HEK293 (cell line): ENCODE results near the gene NPAS2.

Experiments
- CTCF ChIA-PET: fragments of 350-600 bp; formaldehyde crosslinking; extraction: SDS; loops from one replicate; lab custom pipeline; 2021; ENCODE audit warnings: antibody characterized with exemption; lab: Yijun Ruan, JAX
- POLR2A ChIA-PET: fragments of 300-600 bp; formaldehyde crosslinking; extraction: SDS; loops from one replicate; lab custom pipeline; 2020; ENCODE audit warnings: antibody characterized with exemption, inconsistent platforms; lab: Yijun Ruan, JAX
- H3K27ac ChIP-seq: fragments of 200-500 bp; sonication (Bioruptor generic); 2 replicates; pipeline ENCODE4 v1.5.1; 2014; ENCODE audit warnings: low read depth, low read length, control low read depth, inconsistent platforms; ENCODE audit errors: extremely low read depth
- H3K36me3 ChIP-seq, 2 experiments: fragments of 200-500 bp in 1 of 2; sonication (Bioruptor generic) in 1 of 2; 1 replicate in 1 of 2; 2 replicates in 1 of 2; pipeline ENCODE4 v1.5.1; 2014 to 2017; ENCODE audit warnings: inconsistent platforms in 2 of 2, low read length in 2 of 2; ENCODE audit not compliant: control insufficient read depth in 2 of 2, insufficient read depth in 1 of 2
- H3K4me1 ChIP-seq: fragments of 200-500 bp; sonication (Bioruptor generic); 2 replicates; pipeline ENCODE4 v1.5.1; 2014; ENCODE audit warnings: mild to moderate bottlenecking, low read length, inconsistent platforms; ENCODE audit not compliant: control insufficient read depth, insufficient read depth
- H3K4me3 ChIP-seq: 2 replicates; pipeline ENCODE4 v1.5.1; 2011; ENCODE audit warnings: low read depth, mild to moderate bottlenecking, control low read depth, low read length, moderate library complexity
- H3K9me3 ChIP-seq: fragments of 200-500 bp; sonication (Bioruptor generic); 2 replicates; pipeline ENCODE4 v1.5.1; 2014; ENCODE audit warnings: low read depth, low read length, inconsistent platforms; ENCODE audit not compliant: control insufficient read depth, insufficient read depth
- GLI2 ChIP-seq: fragments of 450-650 bp; formaldehyde crosslinking; IDR thresholded peaks from 2 replicates; pipeline ENCODE4; 2017; ENCODE audit warnings: missing biosample characterization, missing genetic modification characterization, low read depth, borderline replicate concordance
- INSM2 ChIP-seq: fragments of 450-650 bp; formaldehyde crosslinking; IDR thresholded peaks from 2 replicates; pipeline ENCODE4 v1.5.1; 2016; ENCODE audit warnings: missing biosample characterization, missing genetic modification characterization
- KLF1 ChIP-seq: fragments of 450-650 bp; formaldehyde crosslinking; IDR thresholded peaks from 2 replicates; pipeline ENCODE4 v1.5.1; 2016; ENCODE audit warnings: missing biosample characterization, missing genetic modification characterization
- KLF7 ChIP-seq: fragments of 450-650 bp; formaldehyde crosslinking; IDR thresholded peaks from 2 replicates; pipeline ENCODE4 v1.5.1; 2016; ENCODE audit warnings: missing biosample characterization, missing genetic modification characterization, borderline replicate concordance
- PRDM1 ChIP-seq: fragments of 450-650 bp; formaldehyde crosslinking; IDR thresholded peaks from 2 replicates; pipeline ENCODE4; 2016; ENCODE audit warnings: missing biosample characterization, missing genetic modification characterization
- REPIN1 ChIP-seq: fragments of 450-650 bp; formaldehyde crosslinking; IDR thresholded peaks from 2 replicates; pipeline ENCODE4 v1.5.1; 2017; ENCODE audit warnings: missing biosample characterization, missing genetic modification characterization, low read depth
- SCRT1 ChIP-seq: fragments of 450-650 bp; formaldehyde crosslinking; IDR thresholded peaks from 2 replicates; pipeline ENCODE4 v1.5.1; 2016; ENCODE audit warnings: missing biosample characterization, missing genetic modification characterization, borderline replicate concordance
- ZBTB10 ChIP-seq: fragments of 450-650 bp; formaldehyde crosslinking; IDR thresholded peaks from 2 replicates; pipeline ENCODE4 v1.5.1; 2016; ENCODE audit warnings: missing biosample characterization, missing genetic modification characterization
- ZFHX2 ChIP-seq: fragments of 450-650 bp; formaldehyde crosslinking; conservative IDR thresholded peaks from 2 replicates; pipeline ENCODE4 v1.5.1; 2016; ENCODE audit warnings: missing biosample characterization, missing genetic modification characterization
- ZNF169 ChIP-seq: fragments of 450-650 bp; formaldehyde crosslinking; IDR thresholded peaks from 2 replicates; pipeline ENCODE4 v1.5.1; 2016; ENCODE audit warnings: missing biosample characterization, missing genetic modification characterization
- ZNF214 ChIP-seq: fragments of 450-650 bp; formaldehyde crosslinking; IDR thresholded peaks from 2 replicates; pipeline ENCODE4 v1.5.1; 2017; ENCODE audit warnings: missing biosample characterization, mild to moderate bottlenecking, missing genetic modification characterization, borderline replicate concordance
- ZNF221 ChIP-seq: fragments of 450-650 bp; formaldehyde crosslinking; IDR thresholded peaks from 2 replicates; pipeline ENCODE4 v1.5.1; 2017; ENCODE audit warnings: missing biosample characterization, missing genetic modification characterization, borderline replicate concordance
- ZNF23 ChIP-seq: fragments of 450-650 bp; formaldehyde crosslinking; IDR thresholded peaks from 2 replicates; pipeline ENCODE4 v1.5.1; 2016; ENCODE audit warnings: missing biosample characterization, missing genetic modification characterization, borderline replicate concordance
- ZNF280D ChIP-seq: fragments of 450-650 bp; formaldehyde crosslinking; IDR thresholded peaks from 2 replicates; pipeline ENCODE4 v1.5.1; 2016; ENCODE audit warnings: missing biosample characterization, missing genetic modification characterization
- ZNF341 ChIP-seq: fragments of 450-650 bp; formaldehyde crosslinking; IDR thresholded peaks from 2 replicates; pipeline ENCODE4; 2016; ENCODE audit warnings: low read depth, missing biosample characterization, missing genetic modification characterization
- ZNF362 ChIP-seq: fragments of 450-650 bp; formaldehyde crosslinking; IDR thresholded peaks from 2 replicates; pipeline ENCODE4 v1.5.1; 2016; ENCODE audit warnings: missing biosample characterization, missing genetic modification characterization
- ZNF473 ChIP-seq: fragments of 450-650 bp; formaldehyde crosslinking; IDR thresholded peaks from 2 replicates; pipeline ENCODE4 v1.5.1; 2017; ENCODE audit warnings: missing biosample characterization, missing genetic modification characterization
- ZNF48 ChIP-seq: fragments of 450-650 bp; formaldehyde crosslinking; IDR thresholded peaks from 2 replicates; pipeline ENCODE4 v1.5.1; 2016; ENCODE audit warnings: missing biosample characterization, missing genetic modification characterization
- TF ChIP-seq, protein P1 (sequence below): fragments of 450-650 bp; formaldehyde crosslinking; IDR thresholded peaks from 2 replicates; pipeline ENCODE4 v1.5.1; 2016; ENCODE audit warnings: missing biosample characterization, missing genetic modification characterization

Gene NPAS2

GRCh38 chr2:100977511-100977910, 157.6 kb downstream of the NPAS2 start:
- no peak for TF ChIP-seq REPIN1 (tag by site-specific recombination)
- no peak for TF ChIP-seq PRDM1 (tag by site-specific recombination)
- TF ChIP-seq, protein P1, sequence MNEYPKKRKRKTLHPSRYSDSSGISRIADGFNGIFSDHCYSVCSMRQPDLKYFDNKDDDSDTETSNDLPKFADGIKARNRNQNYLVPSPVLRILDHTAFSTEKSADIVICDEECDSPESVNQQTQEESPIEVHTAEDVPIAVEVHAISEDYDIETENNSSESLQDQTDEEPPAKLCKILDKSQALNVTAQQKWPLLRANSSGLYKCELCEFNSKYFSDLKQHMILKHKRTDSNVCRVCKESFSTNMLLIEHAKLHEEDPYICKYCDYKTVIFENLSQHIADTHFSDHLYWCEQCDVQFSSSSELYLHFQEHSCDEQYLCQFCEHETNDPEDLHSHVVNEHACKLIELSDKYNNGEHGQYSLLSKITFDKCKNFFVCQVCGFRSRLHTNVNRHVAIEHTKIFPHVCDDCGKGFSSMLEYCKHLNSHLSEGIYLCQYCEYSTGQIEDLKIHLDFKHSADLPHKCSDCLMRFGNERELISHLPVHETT (tag by site-specific recombination) = no peak
- H3K9me3 ChIP-seq = no peaks in the 10 kb centered on the region
- H3K36me3 ChIP-seq = peaks cover 0 to 22% of the 10 kb centered on the region in 2 experiments; a peak in 1 of 3 replicates
- H3K4me1 ChIP-seq = no peaks in the 10 kb centered on the region
- CTCF ChIA-PET = no interaction called here
- POLR2A ChIA-PET = no interaction called here
- H3K27ac ChIP-seq = no peak overlapping the region
- no peak overlapping the region for H3K4me3 ChIP-seq

DNA sequence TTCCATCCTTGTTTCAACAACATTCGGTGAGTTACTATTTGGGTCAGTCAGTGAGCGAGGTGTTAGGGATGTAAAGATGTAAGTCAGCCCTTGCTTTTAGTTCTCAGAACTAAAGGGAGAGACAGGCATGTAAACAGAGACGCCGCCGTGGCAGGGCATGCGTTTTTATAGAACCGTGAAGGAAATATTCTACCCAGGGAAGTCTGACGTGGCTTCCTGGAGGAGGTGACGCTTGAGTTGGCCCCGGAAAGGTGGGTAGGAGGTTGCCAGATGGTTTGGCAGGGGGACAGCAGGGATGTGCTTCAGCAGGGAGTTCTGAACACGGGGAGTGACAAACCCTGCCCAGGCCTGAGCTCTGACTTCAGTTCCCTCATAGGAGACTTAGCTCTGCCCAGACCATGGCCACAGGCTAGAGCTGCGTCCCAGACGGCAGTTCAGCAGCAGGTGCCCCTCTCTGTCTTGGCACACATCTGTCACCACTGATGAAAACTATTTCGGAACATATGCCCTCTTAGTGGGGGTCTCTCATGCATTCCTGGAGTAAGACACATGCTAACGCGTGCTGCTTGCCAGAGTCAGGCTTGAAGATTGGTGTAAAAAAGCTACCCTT, 158.7 kb downstream of the NPAS2 start:
- H3K4me3 ChIP-seq = no peak overlapping the region
- POLR2A ChIA-PET = no interaction called here

DNA sequence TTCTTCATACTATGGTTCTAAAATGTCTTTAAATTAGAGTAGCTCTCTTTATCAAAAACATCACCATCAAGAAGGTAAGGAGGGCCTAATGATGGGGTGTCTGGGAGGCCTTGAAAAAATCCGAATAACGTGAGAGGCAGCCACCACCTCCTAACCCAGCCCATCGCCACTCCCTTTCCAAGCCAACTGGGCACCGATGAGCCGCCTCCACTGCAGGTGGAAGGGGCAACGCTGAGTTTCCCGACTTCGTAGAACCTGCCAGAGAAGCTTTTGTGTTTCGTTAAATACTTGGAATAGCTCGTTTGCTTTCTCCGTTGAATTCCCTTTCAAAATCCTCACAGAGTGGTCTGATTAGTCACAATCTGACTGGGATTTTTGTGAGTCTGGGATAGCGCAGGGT, 160.1 kb downstream of the NPAS2 start:
- Histone ChIP-seq H3K27ac (no peak overlapping the region), H3K4me1 (no peaks in the 10 kb centered on the region), H3K36me3 (peaks cover 0 to 9% of the 10 kb centered on the region in 2 experiments; a peak in 1 of 3 replicates), H3K9me3 (no peaks in the 10 kb centered on the region), H3K4me3 (no peak overlapping the region)
- ChIA-PET POLR2A (no interaction called here), CTCF (interaction anchor here (1.2 to 2.2 kb wide), 3 partner anchors 225 to 370 kb away, joined by 4 to 7 read pairs (median 6); no protein-coding TSS in a partner anchor)
- TF ChIP-seq GLI2 (tag by site-specific recombination) (no peak), ZNF362 (tag by site-specific recombination) (no peak), ZBTB10 (tag by site-specific recombination) (no peak), SCRT1 (no peak), ZNF280D (tag by site-specific recombination) (no peak), ZNF23 (no peak)

More for the DNA sequence above, 158.7 kb downstream of the NPAS2 start:
- Histone ChIP-seq H3K4me1 (no peaks in the 10 kb centered on the region), H3K9me3 (no peaks in the 10 kb centered on the region), H3K27ac (no peak overlapping the region), H3K36me3 (peaks cover 0 to 18% of the 10 kb centered on the region in 2 experiments; a peak in 1 of 3 replicates)
- CTCF ChIA-PET = interaction anchor here (2.2 kb wide), 1 partner anchor 248 kb away, joined by 6 read pairs; no protein-coding TSS in a partner anchor
- TF ChIP-seq KLF7 (tag by site-specific recombination) = no peak
- TF ChIP-seq KLF1 = no peak
- TF ChIP-seq ZNF169 (tag by site-specific recombination) = no peak
- TF ChIP-seq ZNF221 (tag by site-specific recombination) = no peak
- no peak for TF ChIP-seq ZNF341
- TF ChIP-seq ZFHX2 (tag by site-specific recombination) = no peak
- TF ChIP-seq ZNF48 (tag by site-specific recombination) = no peak
- TF ChIP-seq ZNF473 = no peak
- no peak for TF ChIP-seq INSM2 (tag by site-specific recombination)
- no peak for TF ChIP-seq ZNF214 (tag by site-specific recombination)
